KMS-11 (cell line): ENCODE data around the gene RPS6KA3.

Source experiments
- H2AFZ ChIP-seq: fragments of 200-600 bp; sonication (generic); 2 replicates; pipeline ENCODE4 v1.6.1; 2016; ENCODE audit warnings: antibody characterized with exemption, mixed run types, low read depth
- H3K27ac ChIP-seq: fragments of 200-600 bp; sonication (generic); 2 replicates; pipeline ENCODE4 v1.6.1; 2016; ENCODE audit warnings: mild to moderate bottlenecking, mixed run types
- H3K27me3 ChIP-seq: fragments of 200-600 bp; sonication (generic); 2 replicates; pipeline ENCODE4 v1.6.1; 2017; ENCODE audit warnings: mild to moderate bottlenecking, low read depth, mixed run types, moderate library complexity; ENCODE audit not compliant: insufficient read depth
- H3K36me3 ChIP-seq: fragments of 200-600 bp; sonication (generic); 2 replicates; pipeline ENCODE4 v1.6.1; 2017; ENCODE audit warnings: mild to moderate bottlenecking, mixed run types; ENCODE audit not compliant: insufficient read depth
- H3K4me1 ChIP-seq: fragments of 200-600 bp; sonication (generic); 2 replicates; pipeline ENCODE4 v1.6.1; 2016; ENCODE audit warnings: mild to moderate bottlenecking, low read depth, mixed run types; ENCODE audit not compliant: poor library complexity, severe bottlenecking
- H3K4me2 ChIP-seq: fragments of 200-600 bp; sonication (generic); 2 replicates; pipeline ENCODE4 v1.7.0; 2016; ENCODE audit warnings: mild to moderate bottlenecking, mixed run types
- H3K4me3 ChIP-seq: fragments of 200-600 bp; sonication (generic); IDR thresholded peaks from 2 replicates; pipeline ENCODE4 v1.6.1; 2017; ENCODE audit warnings: low read depth, low read length, mixed read lengths; ENCODE audit not compliant: insufficient read depth
- H3K79me2 ChIP-seq: fragments of 200-600 bp; sonication (generic); 2 replicates; pipeline ENCODE4 v1.6.1; 2016; ENCODE audit warnings: low read depth, mixed run types; ENCODE audit not compliant: insufficient read depth
- H3K9ac ChIP-seq: fragments of 200-600 bp; sonication (generic); 2 replicates; pipeline ENCODE4 v1.6.1; 2016; ENCODE audit warnings: mild to moderate bottlenecking, mixed run types
- H4K20me1 ChIP-seq: fragments of 200-600 bp; sonication (generic); 2 replicates; pipeline ENCODE4 v1.6.1; 2016; ENCODE audit warnings: mild to moderate bottlenecking, mixed run types; ENCODE audit not compliant: insufficient read depth
- CTCF ChIP-seq: fragments of 200-600 bp; sonication (generic); conservative IDR thresholded peaks from 2 replicates; pipeline ENCODE4 v1.6.1; 2017; ENCODE audit warnings: low read depth, mild to moderate bottlenecking, antibody characterized with exemption, low read length, moderate library complexity, mixed read lengths

RPS6KA3 gene

GRCh38 chrX:20181598-20182329, 84.9 kb downstream of the RPS6KA3 start:
- no peak for TF ChIP-seq CTCF
- Histone ChIP-seq H3K4me1 (no peaks in the 10 kb centered on the region), H2AFZ (no peak overlapping the region), H4K20me1 (no peaks in the 10 kb centered on the region), H3K4me3 (no peak overlapping the region), H3K27ac (no peak overlapping the region), H3K27me3 (no peaks in the 10 kb centered on the region), H3K9ac (no peak overlapping the region), H3K36me3 (no peaks in the 10 kb centered on the region), H3K4me2 (no peak overlapping the region), H3K79me2 (no peaks in the 10 kb centered on the region)

GRCh38 chrX:20177093-20177492, 89.6 kb downstream of the RPS6KA3 start:
- Histone ChIP-seq H3K4me3 (no peak overlapping the region), H3K27ac (no peak overlapping the region), H4K20me1 (no peaks in the 10 kb centered on the region), H3K36me3 (no peaks in the 10 kb centered on the region), H3K79me2 (no peaks in the 10 kb centered on the region), H3K9ac (no peak overlapping the region), H3K4me1 (no peaks in the 10 kb centered on the region), H2AFZ (no peak overlapping the region), H3K4me2 (no peak overlapping the region), H3K27me3 (no peaks in the 10 kb centered on the region)
- TF ChIP-seq CTCF: no peak

- H3K27ac ChIP-seq: no peak overlapping the region
- H3K9ac ChIP-seq: no peak overlapping the region
- no peaks in the 10 kb centered on the region for H3K79me2 ChIP-seq
- TF ChIP-seq CTCF: no peak
- H3K4me2 ChIP-seq: no peak overlapping the region
- H3K4me3 ChIP-seq: no peak overlapping the region
- no peaks in the 10 kb centered on the region for H4K20me1 ChIP-seq
- H3K36me3 ChIP-seq: no peaks in the 10 kb centered on the region
- no peaks in the 10 kb centered on the region for H3K4me1 ChIP-seq
- H2AFZ ChIP-seq: no peak overlapping the region
- no peaks in the 10 kb centered on the region for H3K27me3 ChIP-seq
These were observed 92.9 kb downstream of the RPS6KA3 start for GRCh38 chrX:20173856-20174255.

GRCh38 chrX:20173313-20173712, 93.4 kb downstream of the RPS6KA3 start:
- H3K4me3 ChIP-seq: no peak overlapping the region
- H4K20me1 ChIP-seq: no peaks in the 10 kb centered on the region
- H3K4me2 ChIP-seq: no peak overlapping the region
- no peak overlapping the region for H3K9ac ChIP-seq
- no peaks in the 10 kb centered on the region for H3K79me2 ChIP-seq
- no peaks in the 10 kb centered on the region for H3K36me3 ChIP-seq
- H3K27ac ChIP-seq: no peak overlapping the region
- H2AFZ ChIP-seq: no peak overlapping the region
- no peaks in the 10 kb centered on the region for H3K4me1 ChIP-seq
- no peak for TF ChIP-seq CTCF
- H3K27me3 ChIP-seq: no peaks in the 10 kb centered on the region
